Activated CD4-positive, alpha-beta T cell treated with anti-CD3 and anti-CD28 coated beads, Interleukin-2, amount 10 ng/mL, durations not matched to agents 7 days and 5 days (primary cell): Measurements from ENCODE around the gene CHST6. TPM values are rescaled to one million over a fixed set of nuclear protein-coding genes. Genes with fewer than 3 reads are reported as not detected.

Experiments
- CTCF ChIA-PET: fragments of 350-600 bp; sonication (Branson Sonifier 250); formaldehyde crosslinking; loops from one replicate; lab custom pipeline; 2021; ENCODE audit warnings: antibody characterized with exemption; lab: Charles Lee
- POLR2A ChIA-PET: fragments of 350-600 bp; sonication (Branson Sonifier 250); formaldehyde crosslinking; loops from one replicate; lab custom pipeline; 2021; ENCODE audit warnings: antibody characterized with exemption; lab: Charles Lee
- DNase-seq: peaks from one replicate; pipeline ENCODE4 v3.0.0-alpha.2; 2020
- H3K27ac Mint-ChIP-seq: one replicate; pipeline ENCODE4 v1.8.0; 2021; ENCODE audit warnings: mild to moderate bottlenecking, moderate library complexity, mixed read lengths
- H3K27me3 Mint-ChIP-seq: one replicate; pipeline ENCODE4 v1.8.0; 2021; ENCODE audit warnings: mixed read lengths
- H3K36me3 Mint-ChIP-seq: one replicate; pipeline ENCODE4 v1.8.0; 2021; ENCODE audit warnings: low read depth, mixed read lengths
- H3K4me1 Mint-ChIP-seq: one replicate; pipeline ENCODE4 v1.8.0; 2021; ENCODE audit warnings: mixed read lengths
- H3K4me3 Mint-ChIP-seq: one replicate; pipeline ENCODE4 v1.8.0; 2021; ENCODE audit warnings: mild to moderate bottlenecking, moderate library complexity, mixed read lengths
- H3K9me3 Mint-ChIP-seq: one replicate; pipeline ENCODE4 v1.8.0; 2021; ENCODE audit warnings: mixed read lengths
- total RNA-seq, 2 experiments: library from RNA; stranded (reverse); gene quantifications; one replicate each; pipeline ENCODE4 v1.2.3, GENCODE V29; 2021

CHST6 gene
- total RNA-seq, 2 experiments from 2014 or later: not detected

GRCh38 chr16:75481475-75481874, 13.8 kb downstream of the CHST6 start:
- no peak for DNase-seq
- peaks cover 5% of the 10 kb centered on the region for H3K4me1 Mint-ChIP-seq
- ChIA-PET POLR2A (no interaction called here), CTCF (interaction anchor here (0.6 to 1.8 kb wide), 5 partner anchors 13 to 893 kb away, joined by 3 to 7 read pairs (median 5); partner anchors contain the start of gene CHST6)
- H3K4me3 Mint-ChIP-seq: no peak overlapping the region
- H3K27ac Mint-ChIP-seq: no peak overlapping the region
- no peaks in the 10 kb centered on the region for H3K9me3 Mint-ChIP-seq
- H3K36me3 Mint-ChIP-seq: no peaks in the 10 kb centered on the region
- H3K27me3 Mint-ChIP-seq: peaks cover 6% of the 10 kb centered on the region

GRCh38 chr16:75479421-75479990, 15.7 kb downstream of the CHST6 start:
- H3K36me3 Mint-ChIP-seq: no peaks in the 10 kb centered on the region
- peaks cover 6% of the 10 kb centered on the region for H3K27me3 Mint-ChIP-seq
- no peak overlapping the region for H3K4me3 Mint-ChIP-seq
- H3K27ac Mint-ChIP-seq: no peak overlapping the region
- CTCF ChIA-PET: no interaction called here
- H3K9me3 Mint-ChIP-seq: no peaks in the 10 kb centered on the region
- H3K4me1 Mint-ChIP-seq: peaks cover 2% of the 10 kb centered on the region
- no peak for DNase-seq
- POLR2A ChIA-PET: no interaction called here

- POLR2A ChIA-PET: no interaction called here
- CTCF ChIA-PET: interaction anchor here (1.6 kb wide), 1 partner anchor 14 kb away, joined by 5 read pairs; no protein-coding TSS in a partner anchor
- H3K36me3 Mint-ChIP-seq: no peaks in the 10 kb centered on the region
- no peak for DNase-seq
- no peak overlapping the region for H3K4me3 Mint-ChIP-seq
- H3K27ac Mint-ChIP-seq: no peak overlapping the region
- no peaks in the 10 kb centered on the region for H3K9me3 Mint-ChIP-seq
- H3K27me3 Mint-ChIP-seq: peaks cover 6% of the 10 kb centered on the region
- peaks cover 2% of the 10 kb centered on the region for H3K4me1 Mint-ChIP-seq
Measured at GRCh38 chr16:75478480-75479345, 16.5 kb downstream of the CHST6 start.

GRCh38 chr16:75477680-75478473, 17.4 kb downstream of the CHST6 start:
- Mint-ChIP-seq H3K9me3 (no peaks in the 10 kb centered on the region), H3K36me3 (no peaks in the 10 kb centered on the region), H3K27me3 (peaks cover 6% of the 10 kb centered on the region), H3K4me1 (peaks cover 2% of the 10 kb centered on the region), H3K27ac (no peak overlapping the region), H3K4me3 (no peak overlapping the region)
- ChIA-PET POLR2A (no interaction called here), CTCF (interaction anchor here (0.8 to 1.9 kb wide), 3 partner anchors 13 to 39 kb away, joined by 3 to 8 read pairs (median 5); partner anchors contain the start of gene CHST6)
- no peak for DNase-seq

GRCh38 chr16:75476817-75477216, 18.4 kb downstream of the CHST6 start:
- DNase-seq: no peak
- no peak overlapping the region for H3K27ac Mint-ChIP-seq
- no peak overlapping the region for H3K4me3 Mint-ChIP-seq
- H3K9me3 Mint-ChIP-seq: no peaks in the 10 kb centered on the region
- peaks cover 6% of the 10 kb centered on the region for H3K27me3 Mint-ChIP-seq
- no peaks in the 10 kb centered on the region for H3K36me3 Mint-ChIP-seq
- ChIA-PET CTCF (interaction anchor here (0.7 to 1.9 kb wide), 6 partner anchors 12 to 157 kb away, joined by 3 to 8 read pairs (median 4); partner anchors contain the start of gene CHST6), POLR2A (no interaction called here)
- peaks cover 3% of the 10 kb centered on the region for H3K4me1 Mint-ChIP-seq

GRCh38 chr16:75475420-75475847, 19.8 kb downstream of the CHST6 start:
- no peak overlapping the region for H3K4me3 Mint-ChIP-seq
- H3K27me3 Mint-ChIP-seq: peaks cover 6% of the 10 kb centered on the region
- ChIA-PET CTCF (interaction anchor here (1.6 kb wide), 1 partner anchor 10 kb away, joined by 4 read pairs; no protein-coding TSS in a partner anchor), POLR2A (no interaction called here)
- H3K9me3 Mint-ChIP-seq: no peaks in the 10 kb centered on the region
- no peak for DNase-seq
- H3K27ac Mint-ChIP-seq: no peak overlapping the region
- peaks cover 3% of the 10 kb centered on the region for H3K4me1 Mint-ChIP-seq
- H3K36me3 Mint-ChIP-seq: no peaks in the 10 kb centered on the region

- no peaks in the 10 kb centered on the region for H3K9me3 Mint-ChIP-seq
- no peak overlapping the region for H3K27ac Mint-ChIP-seq
- ChIA-PET CTCF (interaction anchor here (1.1 to 1.9 kb wide), 5 partner anchors 8 to 291 kb away, joined by 3 to 5 read pairs (median 5); no protein-coding TSS in a partner anchor), POLR2A (no interaction called here)
- peaks cover 5% of the 10 kb centered on the region for H3K27me3 Mint-ChIP-seq
- DNase-seq: no peak
- H3K36me3 Mint-ChIP-seq: no peaks in the 10 kb centered on the region
- H3K4me1 Mint-ChIP-seq: peaks cover 2% of the 10 kb centered on the region
- no peak overlapping the region for H3K4me3 Mint-ChIP-seq
Measured at GRCh38 chr16:75472908-75473877, 22.0 kb downstream of the CHST6 start.

GRCh38 chr16:75471723-75472633, 23.3 kb downstream of the CHST6 start:
- peak; percentile 54 for DNase-seq
- no peaks in the 10 kb centered on the region for H3K36me3 Mint-ChIP-seq
- ChIA-PET POLR2A (interaction anchor here (0.6 kb wide), 1 partner anchor 1699 kb away, joined by 3 read pairs; no protein-coding TSS in a partner anchor), CTCF (interaction anchor here (1.0 to 1.9 kb wide), 8 partner anchors 8 to 292 kb away, joined by 3 to 8 read pairs (median 4); no protein-coding TSS in a partner anchor)
- no peaks in the 10 kb centered on the region for H3K27me3 Mint-ChIP-seq
- H3K4me3 Mint-ChIP-seq: no peak overlapping the region
- H3K4me1 Mint-ChIP-seq: peaks cover 1% of the 10 kb centered on the region
- H3K27ac Mint-ChIP-seq: no peak overlapping the region
- H3K9me3 Mint-ChIP-seq: no peaks in the 10 kb centered on the region

GRCh38 chr16:75466760-75467159, 28.5 kb downstream of the CHST6 start:
- H3K27ac Mint-ChIP-seq: no peak overlapping the region
- POLR2A ChIA-PET: no interaction called here
- CTCF ChIA-PET: no interaction called here

GRCh38 chr16:75464122-75464918, 30.9 kb downstream of the CHST6 start, which contains the start of gene TMEM170A:
TMEM170A (minus strand) TSS chr16:75464689; CDS start chr16:75464600, 89 bp downstream.
- Mint-ChIP-seq H3K4me1 (peaks cover 42% of the 10 kb centered on the region), H3K4me3 (peak within 1 kb of the TSS; percentile 83), H3K27me3 (no peaks in the 10 kb centered on the region), H3K27ac (peak within 1 kb of the TSS; percentile 92), H3K9me3 (no peaks in the 10 kb centered on the region), H3K36me3 (peaks cover 24% of the 10 kb centered on the region)
- peak; percentile 98 for DNase-seq
- CTCF ChIA-PET: interaction anchor here (0.7 to 2.5 kb wide), 32 partner anchors 9 to 265 kb away, joined by 3 to 22 read pairs (median 4); partner anchors contain the start of genes ADAT1, CFDP1, KARS1 and TERF2IP
- POLR2A ChIA-PET: no interaction called here

More at GRCh38 chr16:75466760-75467159, 28.5 kb downstream of the CHST6 start:
- no peak for DNase-seq
- no peak overlapping the region for H3K4me3 Mint-ChIP-seq
- peaks cover 22% of the 10 kb centered on the region for H3K4me1 Mint-ChIP-seq
- H3K9me3 Mint-ChIP-seq: no peaks in the 10 kb centered on the region
- peaks cover 7% of the 10 kb centered on the region for H3K36me3 Mint-ChIP-seq
- H3K27me3 Mint-ChIP-seq: no peaks in the 10 kb centered on the region
